Lung microvascular endothelial cell (primary cell): Measurements from ENCODE around the gene MPP1. TPM values are rescaled to one million over a fixed set of nuclear protein-coding genes. Genes with fewer than 3 reads are reported as not detected.

Experiments used
- DNase-seq, 2 donors: peaks; one replicate each; pipeline versions ENCODE4 v3.0.0 to v3.0.0-alpha.2; 2010; ENCODE audit warnings: low read depth in 2 of 2
- total RNA-seq: library from RNA; depleted of rRNA; stranded (reverse); fragments of >200 nt; gene quantifications from 2 replicates; pipeline ENCODE4 v1.2.1, GENCODE V29; 2014

Gene MPP1
- total RNA-seq, 1 donor from 2014 or later, result 24.8 TPM

GRCh38 chrX:154775419-154776349, 29.6 kb downstream of the MPP1 start:
- DNase-seq, result peak in 1 of 2 donors; percentile 19

- no peak for DNase-seq
Measured at GRCh38 chrX:154774622-154775021, 30.7 kb downstream of the MPP1 start.

- peak; percentile 96 to 97 for DNase-seq
Measured at GRCh38 chrX:154762537-154763296, 42.6 kb downstream of the MPP1 start, which contains the start of gene DKC1. Gene DKC1, plus strand, starts transcription at chrX:154762864. Its CDS starts 102 bp downstream, at chrX:154762966.

- peak; percentile 35 to 90 for DNase-seq
Measured at GRCh38 chrX:154761977-154762536, 43.2 kb downstream of the MPP1 start.

- DNase-seq, result no peak
Measured at GRCh38 chrX:154758696-154759095, 46.6 kb downstream of the MPP1 start.

GRCh38 chrX:154751669-154752271, 53.5 kb downstream of the MPP1 start:
- peak in 1 of 2 donors; percentile 78 for DNase-seq

- DNase-seq, result no peak
Measured at GRCh38 chrX:154751203-154751668, 54.0 kb downstream of the MPP1 start.

GRCh38 chrX:154750301-154751202, 54.7 kb downstream of the MPP1 start, which contains the start of gene GAB3:
Gene GAB3, minus strand, starts transcription at chrX:154751077. Its CDS starts 52 bp downstream, at chrX:154751025.
- peak; percentile 36 to 53 for DNase-seq

GRCh38 chrX:154749856-154750255, 55.4 kb downstream of the MPP1 start:
- DNase-seq, result peak in 1 of 2 donors; percentile 52

GRCh38 chrX:154748712-154749339, 56.5 kb downstream of the MPP1 start:
- peak; percentile 62 to 78 for DNase-seq

- DNase-seq, result no peak
Measured at GRCh38 chrX:154742613-154743012, 62.7 kb downstream of the MPP1 start.

- no peak for DNase-seq
Measured at GRCh38 chrX:154739952-154740465, 65.3 kb downstream of the MPP1 start.

- DNase-seq, result peak; percentile 73 to 93
Measured at GRCh38 chrX:154738011-154738738, 67.1 kb downstream of the MPP1 start.

- no peak for DNase-seq
Measured at GRCh38 chrX:154737136-154737535, 68.1 kb downstream of the MPP1 start.

- DNase-seq, result peak; percentile 44 to 83
Measured at GRCh38 chrX:154735695-154736393, 69.4 kb downstream of the MPP1 start.

- DNase-seq, result peak in 1 of 2 donors; percentile 38
Measured at GRCh38 chrX:154734061-154734781, 71.1 kb downstream of the MPP1 start.

- DNase-seq, result peak in 1 of 2 donors; percentile 59
Measured at GRCh38 chrX:154733066-154733425, 72.2 kb downstream of the MPP1 start.
